Fibroblast of villous mesenchyme (primary cell): ENCODE results near the gene CIRBP. TPM values are rescaled to one million over a fixed set of nuclear protein-coding genes. Genes with fewer than 3 reads are reported as not detected.
A peak's percentile ranks its signal among the peaks of the same experiment; 100 is the strongest.

ENCODE experiments used
- DNase-seq: peaks from one replicate; pipeline ENCODE4 v3.0.0-alpha.2; 2010; ENCODE audit warnings: low read depth
- H3K4me3 ChIP-seq: 2 replicates; pipeline ENCODE4 v1.5.1; 2011; ENCODE audit warnings: low read depth, mild to moderate bottlenecking, low read length
- CTCF ChIP-seq: IDR thresholded peaks from 2 replicates; pipeline ENCODE4 v1.5.1; 2012; ENCODE audit warnings: low read depth, mild to moderate bottlenecking, low read length; ENCODE audit not compliant: insufficient read depth
- total RNA-seq: library from RNA; depleted of rRNA; stranded (reverse); fragments of >200 nt; gene quantifications from 2 replicates; pipeline ENCODE4 v1.2.3, GENCODE V29; 2012

CIRBP gene
- total RNA-seq, 1 donor: 85.5 TPM

- peak; percentile 50 for DNase-seq
- peak overlapping the region; percentile 87 for H3K4me3 ChIP-seq
- TF ChIP-seq CTCF: no peak
These were observed 15.0 kb upstream of the CIRBP start for GRCh38 chr19:1254081-1254527.

DNA sequence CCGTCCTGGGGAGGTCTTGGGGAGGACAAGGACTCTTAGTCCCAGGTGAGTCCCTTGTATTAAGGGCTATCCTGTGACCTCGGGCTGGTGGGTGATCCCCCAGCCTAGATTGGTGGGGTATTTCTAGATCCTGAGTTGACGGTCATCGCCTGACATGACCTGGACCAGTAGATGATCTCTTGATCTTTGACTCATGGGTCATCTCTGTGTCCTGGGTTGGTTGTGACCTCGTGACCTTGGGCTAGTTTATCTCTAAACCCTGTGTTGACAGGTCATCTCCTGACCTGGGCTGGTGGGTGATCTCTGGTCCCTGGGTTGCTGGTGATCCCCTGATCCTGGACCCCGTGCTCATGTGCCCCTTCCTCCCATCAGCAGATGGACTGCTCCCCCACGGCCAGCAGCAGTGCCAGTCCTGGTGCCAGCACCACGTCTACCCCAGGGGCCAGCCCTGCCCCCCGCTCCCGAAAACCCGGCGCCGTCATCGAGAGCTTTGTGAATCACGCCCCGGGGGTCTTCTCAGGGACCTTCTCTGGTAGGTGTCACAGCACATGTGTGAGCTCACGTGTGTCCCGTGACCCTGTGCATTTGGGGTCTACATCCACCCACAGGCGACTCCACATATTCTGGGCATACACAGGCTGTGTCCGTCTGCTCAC is 14.5 kb upstream of the CIRBP start:
- H3K4me3 ChIP-seq: no peak overlapping the region
- TF ChIP-seq CTCF: no peak
- no peak for DNase-seq

GRCh38 chr19:1255186-1256161 is 13.7 kb upstream of the CIRBP start:
- H3K4me3 ChIP-seq: no peak overlapping the region
- DNase-seq: no peak
- TF ChIP-seq CTCF: no peak

DNA sequence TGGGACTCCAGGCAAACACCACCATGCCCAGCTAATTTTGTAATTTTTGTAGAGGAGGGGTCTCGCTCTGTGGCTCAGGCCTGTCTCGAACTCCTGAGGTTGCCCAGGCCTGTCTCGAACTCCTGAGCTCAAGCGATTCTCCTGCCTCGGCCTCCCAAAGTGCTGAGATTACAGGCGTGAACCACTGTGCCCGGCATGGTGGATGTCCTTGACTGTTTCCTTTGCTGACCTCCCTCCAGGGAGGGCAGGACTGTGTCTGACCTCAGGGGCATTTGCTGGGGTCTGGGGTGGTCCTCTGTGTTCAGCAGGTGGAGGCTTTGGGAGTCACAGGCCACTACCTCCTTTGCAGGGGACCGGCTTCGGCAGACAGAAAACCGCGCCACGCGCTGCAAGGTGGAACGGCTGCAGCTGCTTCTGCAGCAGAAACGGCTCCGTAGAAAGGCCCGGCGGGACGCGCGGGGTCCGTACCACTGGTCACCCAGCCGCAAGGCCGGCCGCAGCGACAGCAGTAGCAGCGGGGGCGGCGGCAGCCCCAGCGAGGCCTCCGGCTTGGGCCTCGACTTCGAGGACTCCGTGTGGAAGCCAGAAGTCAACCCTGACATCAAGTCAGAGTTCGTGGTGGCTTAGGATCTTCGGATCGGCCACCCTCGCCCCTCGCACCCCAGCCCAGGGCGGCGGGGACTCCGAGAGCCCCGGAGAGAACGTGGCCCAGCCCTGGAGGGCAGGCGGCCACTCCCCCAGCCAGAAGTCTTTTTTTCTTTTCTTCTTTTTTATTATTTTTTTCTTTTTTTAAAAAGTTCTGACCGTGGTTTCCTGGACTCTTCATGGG is 12.3 kb upstream of the CIRBP start:
- H3K4me3 ChIP-seq: no peak overlapping the region
- no peak for DNase-seq
- TF ChIP-seq CTCF: no peak

DNA sequence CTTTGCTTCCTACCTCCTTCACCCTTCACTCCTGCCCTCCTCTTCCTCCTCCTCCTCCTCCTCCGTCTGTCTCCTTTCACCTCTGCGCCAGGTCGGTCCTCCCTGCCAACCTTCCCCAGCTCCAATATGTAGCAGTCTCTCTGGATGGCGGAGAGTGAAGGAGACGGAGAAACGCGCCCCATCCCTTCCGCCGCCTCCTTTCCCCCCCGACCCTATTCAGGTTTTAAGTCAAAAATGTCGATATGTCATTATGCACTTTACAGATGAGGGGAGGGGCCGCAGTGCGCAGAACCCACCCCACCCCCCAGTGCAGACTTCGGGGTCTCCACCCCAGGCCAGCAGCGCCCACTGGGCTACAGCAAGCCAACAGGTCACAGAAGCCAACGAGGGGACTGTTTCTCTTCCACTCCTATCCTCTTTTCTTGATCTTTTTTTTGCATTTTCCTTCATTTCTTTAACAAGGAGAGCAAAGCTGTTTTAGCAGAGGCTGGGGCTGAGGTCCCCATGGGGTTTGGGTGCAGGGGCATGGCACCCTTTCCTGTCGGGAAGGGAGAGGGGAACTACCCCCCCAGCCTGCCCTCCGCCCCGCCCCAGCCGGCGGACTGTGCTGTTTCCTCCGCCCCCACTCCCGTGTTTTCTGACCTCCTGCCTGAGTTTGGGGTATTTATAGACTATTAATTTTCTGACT is 11.5 kb upstream of the CIRBP start:
- TF ChIP-seq CTCF: no peak
- no peak for DNase-seq
- H3K4me3 ChIP-seq: no peak overlapping the region

- TF ChIP-seq CTCF: no peak
- DNase-seq: no peak
- no peak overlapping the region for H3K4me3 ChIP-seq
These were observed 11.0 kb upstream of the CIRBP start for GRCh38 chr19:1258163-1258492.
